Neural progenitor cell (in vitro differentiated cells): ENCODE measurements around the gene GTPBP1.

ENCODE experiments used
- EZH2 ChIP-seq: fragments of 200-600 bp; sonication (generic); IDR thresholded peaks from 2 replicates; pipeline ENCODE4 v1.6.1; 2017; ENCODE audit warnings: antibody characterized with exemption, mild to moderate bottlenecking, moderate library complexity
- EZH2phosphoT487 ChIP-seq: fragments of 200-600 bp; sonication (generic); IDR thresholded peaks from 2 replicates; pipeline ENCODE4 v1.6.1; 2017; ENCODE audit warnings: antibody characterized with exemption

- TF ChIP-seq EZH2 (no peak), EZH2phosphoT487 (no peak)
These were observed 20.0 kb upstream of the GTPBP1 start for GRCh38 chr22:38685761-38686160.
